Measurements from ENCODE around the gene NUDT15. TPM values are rescaled to one million over a fixed set of nuclear protein-coding genes. Genes with fewer than 3 reads are reported as not detected.

The NUDT15 gene
- total RNA-seq, 1 donor from 2014 or later, result 13.7 TPM

GRCh38 chr13:48038761-48039160 is 1.2 kb downstream of the NUDT15 start:
- H3K4me1 Mint-ChIP-seq (ENCODE audit: low read depth, unreplicated experiment), result peaks cover 6% of the 10 kb centered on the region
- no peak for TF ChIP-seq CTCF (IDR thresholded peaks at IDR 0.05; ENCODE audit: partially characterized antibody, unreplicated experiment)
- H3K4me3 Mint-ChIP-seq (ENCODE audit: unreplicated experiment), result peak overlapping the region; percentile 97
- DNase-seq, result no peak
- H3K27ac Mint-ChIP-seq (ENCODE audit: unreplicated experiment), result peak overlapping the region; percentile 93
- H3K27me3 Mint-ChIP-seq (ENCODE audit: unreplicated experiment), result peaks cover 12% of the 10 kb centered on the region
- H3K9me3 Mint-ChIP-seq (ENCODE audit: unreplicated experiment), result peaks cover 6% of the 10 kb centered on the region
- H3K36me3 Mint-ChIP-seq (ENCODE audit: unreplicated experiment), result no peaks in the 10 kb centered on the region

- peaks cover 6% of the 10 kb centered on the region for H3K4me1 Mint-ChIP-seq (ENCODE audit: low read depth, unreplicated experiment)
- no peak for DNase-seq
- no peaks in the 10 kb centered on the region for H3K36me3 Mint-ChIP-seq (ENCODE audit: unreplicated experiment)
- peaks cover 12% of the 10 kb centered on the region for H3K27me3 Mint-ChIP-seq (ENCODE audit: unreplicated experiment)
- TF ChIP-seq CTCF (IDR thresholded peaks at IDR 0.05; ENCODE audit: partially characterized antibody, unreplicated experiment), result no peak
- H3K4me3 Mint-ChIP-seq (ENCODE audit: unreplicated experiment), result no peak overlapping the region
- H3K27ac Mint-ChIP-seq (ENCODE audit: unreplicated experiment), result no peak overlapping the region
- H3K9me3 Mint-ChIP-seq (ENCODE audit: unreplicated experiment), result peaks cover 6% of the 10 kb centered on the region
Measured at GRCh38 chr13:48040049-48040448, 2.5 kb downstream of the NUDT15 start.

GRCh38 chr13:48040896-48041295 is 3.4 kb downstream of the NUDT15 start:
- H3K36me3 Mint-ChIP-seq (ENCODE audit: unreplicated experiment), result no peaks in the 10 kb centered on the region
- no peak overlapping the region for H3K4me3 Mint-ChIP-seq (ENCODE audit: unreplicated experiment)
- peaks cover 12% of the 10 kb centered on the region for H3K27me3 Mint-ChIP-seq (ENCODE audit: unreplicated experiment)
- H3K27ac Mint-ChIP-seq (ENCODE audit: unreplicated experiment), result no peak overlapping the region
- DNase-seq, result no peak
- TF ChIP-seq CTCF (IDR thresholded peaks at IDR 0.05; ENCODE audit: partially characterized antibody, unreplicated experiment), result no peak
- peaks cover 6% of the 10 kb centered on the region for H3K9me3 Mint-ChIP-seq (ENCODE audit: unreplicated experiment)
- H3K4me1 Mint-ChIP-seq (ENCODE audit: low read depth, unreplicated experiment), result peaks cover 6% of the 10 kb centered on the region

GRCh38 chr13:48042894-48043293 is 5.4 kb downstream of the NUDT15 start:
- TF ChIP-seq CTCF (IDR thresholded peaks at IDR 0.05; ENCODE audit: partially characterized antibody, unreplicated experiment), result no peak
- H3K9me3 Mint-ChIP-seq (ENCODE audit: unreplicated experiment), result no peaks in the 10 kb centered on the region
- H3K4me3 Mint-ChIP-seq (ENCODE audit: unreplicated experiment), result no peak overlapping the region
- DNase-seq, result no peak
- H3K27ac Mint-ChIP-seq (ENCODE audit: unreplicated experiment), result no peak overlapping the region
- H3K27me3 Mint-ChIP-seq (ENCODE audit: unreplicated experiment), result peaks cover 5% of the 10 kb centered on the region
- peaks cover 1% of the 10 kb centered on the region for H3K4me1 Mint-ChIP-seq (ENCODE audit: low read depth, unreplicated experiment)
- no peaks in the 10 kb centered on the region for H3K36me3 Mint-ChIP-seq (ENCODE audit: unreplicated experiment)

- H3K36me3 Mint-ChIP-seq (ENCODE audit: unreplicated experiment), result no peaks in the 10 kb centered on the region
- peaks cover 1% of the 10 kb centered on the region for H3K9me3 Mint-ChIP-seq (ENCODE audit: unreplicated experiment)
- no peak for DNase-seq
- no peak overlapping the region for H3K4me3 Mint-ChIP-seq (ENCODE audit: unreplicated experiment)
- no peak overlapping the region for H3K27ac Mint-ChIP-seq (ENCODE audit: unreplicated experiment)
- H3K27me3 Mint-ChIP-seq (ENCODE audit: unreplicated experiment), result peaks cover 2% of the 10 kb centered on the region
- H3K4me1 Mint-ChIP-seq (ENCODE audit: low read depth, unreplicated experiment), result peaks cover 1% of the 10 kb centered on the region
- TF ChIP-seq CTCF (IDR thresholded peaks at IDR 0.05; ENCODE audit: partially characterized antibody, unreplicated experiment), result no peak
Measured at GRCh38 chr13:48043789-48044503, 6.4 kb downstream of the NUDT15 start.

Data from glutamatergic neuron (in vitro differentiated cells).